GM13977 (cell line): ENCODE results near the gene GUCY1A2.

ENCODE experiments used
- DNase-seq: peaks from one replicate; pipeline ENCODE4 v3.0.0; 2012; ENCODE audit warnings: low spot score
- CTCF ChIP-seq: IDR thresholded peaks from 2 replicates; pipeline ENCODE4 v1.5.1; 2012; ENCODE audit warnings: mild to moderate bottlenecking, control low read depth; ENCODE audit not compliant: insufficient read depth; ENCODE audit errors: extremely low read depth, missing control alignments
- in situ Hi-C: fragments of 300-500 bp; cut with MboI; formaldehyde crosslinking; loops from one replicate; pipeline ENCODE4 v1.12.0; 2022; ENCODE audit warnings: low sequenced_read_pairs, low pct_unique_long_range_greater_than_20kb, mixed read lengths, inconsistent platforms; ENCODE audit not compliant: unreplicated experiment

GUCY1A2 gene

GRCh38 chr11:106974831-106975230 is 43.4 kb downstream of the GUCY1A2 start:
- no peak for DNase-seq
- in situ Hi-C loops: no loop called here
- TF ChIP-seq CTCF: no peak

GRCh38 chr11:106971864-106972263 is 46.4 kb downstream of the GUCY1A2 start:
- no peak for DNase-seq
- TF ChIP-seq CTCF: no peak
- in situ Hi-C loops: no loop called here

GRCh38 chr11:106969644-106970355 is 48.5 kb downstream of the GUCY1A2 start:
- in situ Hi-C loops: no loop called here
- no peak for DNase-seq
- TF ChIP-seq CTCF: no peak

- no peak for TF ChIP-seq CTCF
- no peak for DNase-seq
- in situ Hi-C loops: no loop called here
Measured at GRCh38 chr11:106962995-106963394, 55.3 kb downstream of the GUCY1A2 start.

- in situ Hi-C loops: no loop called here
- no peak for DNase-seq
- TF ChIP-seq CTCF: no peak
Measured at GRCh38 chr11:106961518-106961917, 56.8 kb downstream of the GUCY1A2 start.

- in situ Hi-C loops: no loop called here
- TF ChIP-seq CTCF: no peak
- DNase-seq: no peak
Measured at GRCh38 chr11:106961048-106961447, 57.2 kb downstream of the GUCY1A2 start.
